A204.1 (cell line): ENCODE results near the gene IL15RA.
"Not testable (repeated sequence)": the region's sequence is repeated elsewhere in the genome, so short reads cannot be mapped to it uniquely, and the experiment has no call there.

Experiments
- FAIRE-seq: peaks from 2 replicates; lab custom pipeline; 2012; peaks lifted over from hg19 to GRCh38; lab: Jason Lieb, UNC

Gene IL15RA

GRCh38 chr10:5921746-5922145 lies 55.6 kb downstream of the IL15RA start:
- FAIRE-seq, result no peak

GRCh38 chr10:5919568-5919967 lies 57.8 kb downstream of the IL15RA start:
- FAIRE-seq, result no peak

- no peak for FAIRE-seq
These were observed 58.6 kb downstream of the IL15RA start for GRCh38 chr10:5918763-5919162.

- no peak for FAIRE-seq
These were observed 60.0 kb downstream of the IL15RA start for GRCh38 chr10:5917305-5917704.

GRCh38 chr10:5915451-5915850 lies 61.9 kb downstream of the IL15RA start:
- FAIRE-seq, result no peak

GRCh38 chr10:5913736-5914135 lies 63.6 kb downstream of the IL15RA start:
- FAIRE-seq, result no peak

- no peak for FAIRE-seq
These were observed 65.7 kb downstream of the IL15RA start for GRCh38 chr10:5911670-5912069.

GRCh38 chr10:5910323-5911100 lies 66.8 kb downstream of the IL15RA start:
- FAIRE-seq, result no peak

- FAIRE-seq, result not testable (repeated sequence)
These were observed 68.7 kb downstream of the IL15RA start for GRCh38 chr10:5908676-5909075.

GRCh38 chr10:5906651-5907050 lies 70.7 kb downstream of the IL15RA start:
- no peak for FAIRE-seq

GRCh38 chr10:5905854-5906507 lies 71.4 kb downstream of the IL15RA start:
- no peak for FAIRE-seq

- FAIRE-seq, result no peak
These were observed 73.1 kb downstream of the IL15RA start for GRCh38 chr10:5904227-5904626.

- FAIRE-seq, result no peak
These were observed 73.8 kb downstream of the IL15RA start for GRCh38 chr10:5903563-5903962.

GRCh38 chr10:5902511-5903274 lies 74.7 kb downstream of the IL15RA start:
- FAIRE-seq, result no peak
